HEK293T (cell line): ENCODE measurements around the gene ANO6.

Experiments
- SP1 ChIP-seq: fragments of 450-650 bp; IDR thresholded peaks from 2 replicates; pipeline ENCODE4 v1.6.1; 2017
- SUZ12 ChIP-seq: fragments of 450-650 bp; IDR thresholded peaks from 2 replicates; pipeline ENCODE4 v1.6.1; 2016; ENCODE audit warnings: mild to moderate bottlenecking

GRCh38 chr12:45357539-45358417, 141.9 kb downstream of the ANO6 start:
- TF ChIP-seq SUZ12 (no peak), SP1 (no peak)
